Cerebellar nuclear complex (tissue), 1 donor: Measurements from ENCODE around the gene IL17REL.

Experiments
- DNase-seq, 2 experiments: peaks; one replicate each; lab custom pipeline; 2025; lab: John Stamatoyannopoulos, UW

IL17REL gene

DNA sequence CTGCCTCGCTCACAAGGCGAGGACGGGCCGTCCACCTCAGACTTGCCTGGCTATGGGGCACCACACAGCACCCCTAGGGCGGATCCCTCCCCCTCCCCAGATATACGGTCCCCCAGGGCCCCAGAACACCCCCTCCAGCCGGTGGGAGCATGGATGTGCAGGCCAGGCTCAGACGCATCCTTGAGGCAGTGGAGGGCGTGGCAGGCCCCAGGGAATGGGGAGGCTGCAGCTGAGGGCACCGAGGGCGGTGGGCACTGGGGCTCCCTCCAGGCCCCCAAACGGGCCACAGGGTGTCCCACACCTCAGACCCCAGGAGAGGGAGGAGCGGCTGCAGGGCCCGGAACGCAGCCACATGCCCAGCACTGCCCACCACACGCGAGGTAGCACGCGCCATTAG lies 33.5 kb upstream of the IL17REL start:
- DNase-seq = no peak

DNA sequence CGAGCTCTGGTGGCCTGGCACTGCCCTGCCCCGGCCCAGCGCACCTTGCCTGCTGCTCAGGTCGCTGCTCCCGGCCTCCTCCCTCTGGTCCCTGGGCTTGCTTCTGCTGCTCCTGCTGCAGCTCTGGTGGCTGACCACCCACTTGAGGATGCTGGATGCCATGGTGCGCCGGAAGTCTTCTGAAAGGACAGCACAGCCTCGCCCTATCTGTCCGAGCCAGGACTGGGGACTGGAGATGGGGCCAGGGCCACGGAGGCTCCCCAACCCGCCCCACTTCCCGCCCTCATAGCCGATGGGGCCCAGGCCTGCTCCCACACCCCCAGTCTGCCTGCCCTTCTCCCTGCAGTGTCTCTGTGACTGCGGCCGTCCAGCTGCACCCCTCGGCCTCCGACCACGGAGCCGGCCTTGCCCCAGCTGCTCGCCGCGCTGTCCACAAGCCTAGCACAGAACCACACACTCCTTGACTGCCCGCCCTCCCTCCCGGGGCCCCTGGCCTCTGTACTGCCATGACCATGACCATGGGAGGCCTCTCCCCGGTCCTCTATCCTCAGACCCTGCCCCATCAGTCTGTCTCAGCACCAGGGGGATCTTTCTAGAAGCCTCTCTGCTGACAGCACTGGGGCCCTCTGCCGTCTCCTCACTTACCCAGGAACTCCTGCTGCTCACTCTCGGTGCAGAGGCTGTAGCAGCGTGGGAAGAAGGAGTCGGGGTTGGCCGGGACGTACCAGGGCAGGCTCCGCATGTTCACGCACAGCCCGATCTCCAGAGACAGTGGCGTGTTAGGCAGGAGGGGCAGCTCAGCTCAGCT lies 32.9 kb upstream of the IL17REL start:
- DNase-seq = no peak

DNA sequence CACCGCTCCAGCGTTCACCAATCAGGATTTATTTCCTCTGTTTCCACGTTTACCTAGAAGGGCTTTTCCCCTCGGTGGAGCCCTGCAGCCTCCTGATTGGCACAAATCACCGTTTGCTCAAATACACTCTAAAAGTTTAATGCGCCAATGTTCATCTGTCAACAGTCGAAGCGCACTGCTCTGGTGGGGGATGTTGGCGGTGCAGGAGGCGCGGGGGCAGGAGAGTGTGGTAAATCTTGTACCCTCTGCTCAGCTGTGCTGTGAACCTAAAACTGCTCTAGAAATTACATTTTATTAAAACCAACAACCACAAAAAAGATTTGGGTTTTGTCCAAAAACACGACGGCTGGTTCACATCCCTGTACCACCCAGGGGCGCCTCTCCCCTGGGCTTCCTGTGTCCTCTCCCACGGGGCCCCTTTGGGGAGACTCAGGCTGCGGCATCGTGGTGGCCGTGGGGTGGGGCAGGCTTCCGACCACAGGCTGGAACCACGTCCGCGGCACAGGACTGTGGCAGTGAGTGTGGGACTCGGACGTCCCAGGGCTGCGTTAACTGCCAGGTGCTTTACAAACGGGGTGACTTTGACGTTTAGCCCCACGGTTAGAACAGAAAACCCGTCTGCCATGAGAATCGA lies 32.0 kb upstream of the IL17REL start:
- DNase-seq = no peak

DNA sequence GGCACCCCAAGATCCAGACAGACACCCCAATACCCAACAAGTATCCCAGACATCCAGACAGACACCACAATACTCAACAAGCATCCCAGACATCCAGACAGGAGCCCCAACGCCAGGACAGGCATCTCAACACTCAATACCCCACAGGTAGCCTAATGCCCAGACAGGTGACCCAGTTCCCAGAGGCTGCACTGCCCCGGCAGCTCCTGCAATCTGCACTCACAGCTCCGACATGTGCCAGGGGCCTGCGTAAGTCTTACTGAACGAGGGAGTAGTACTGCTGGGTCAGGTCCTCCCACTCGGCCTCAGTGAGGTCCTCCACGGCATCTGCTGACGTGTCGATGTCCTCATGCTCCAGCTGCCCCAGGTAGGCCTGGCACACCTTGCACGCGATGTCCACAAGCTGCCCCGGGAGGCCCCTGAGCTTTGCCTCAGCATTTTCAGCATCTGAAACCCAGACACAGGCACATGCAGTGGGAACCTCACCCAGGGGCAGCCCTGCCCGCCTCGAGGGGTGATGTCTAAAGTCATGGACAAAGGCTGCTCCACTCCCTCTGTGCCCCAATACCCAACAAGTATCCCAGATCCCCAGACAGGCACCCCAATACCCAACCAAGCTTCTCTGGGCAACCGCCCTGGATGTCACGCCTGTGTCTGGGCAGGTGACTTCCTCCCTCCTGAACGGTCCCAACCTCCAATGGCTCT lies 28.9 kb upstream of the IL17REL start:
- no peak for DNase-seq

DNA sequence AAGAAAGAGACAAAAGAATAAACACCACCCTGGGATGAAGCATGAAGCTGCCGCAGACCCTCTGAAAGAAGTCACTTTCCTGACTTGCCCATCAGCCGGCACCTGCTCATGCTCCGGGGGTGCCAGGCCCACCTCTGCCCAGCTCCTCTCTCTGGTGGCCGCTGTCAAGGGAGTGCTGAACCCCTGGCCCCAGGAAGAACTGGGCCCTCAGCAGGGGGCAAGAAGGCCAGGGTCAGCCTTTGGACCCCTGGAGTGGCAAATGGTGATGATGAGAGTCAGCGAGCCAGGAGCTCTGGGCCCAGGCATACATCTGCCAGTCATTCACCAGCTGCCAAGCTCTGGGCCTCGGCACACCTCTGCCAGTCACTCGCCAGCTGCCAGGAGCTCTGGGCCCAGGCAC lies 28.2 kb upstream of the IL17REL start:
- no peak for DNase-seq

DNA sequence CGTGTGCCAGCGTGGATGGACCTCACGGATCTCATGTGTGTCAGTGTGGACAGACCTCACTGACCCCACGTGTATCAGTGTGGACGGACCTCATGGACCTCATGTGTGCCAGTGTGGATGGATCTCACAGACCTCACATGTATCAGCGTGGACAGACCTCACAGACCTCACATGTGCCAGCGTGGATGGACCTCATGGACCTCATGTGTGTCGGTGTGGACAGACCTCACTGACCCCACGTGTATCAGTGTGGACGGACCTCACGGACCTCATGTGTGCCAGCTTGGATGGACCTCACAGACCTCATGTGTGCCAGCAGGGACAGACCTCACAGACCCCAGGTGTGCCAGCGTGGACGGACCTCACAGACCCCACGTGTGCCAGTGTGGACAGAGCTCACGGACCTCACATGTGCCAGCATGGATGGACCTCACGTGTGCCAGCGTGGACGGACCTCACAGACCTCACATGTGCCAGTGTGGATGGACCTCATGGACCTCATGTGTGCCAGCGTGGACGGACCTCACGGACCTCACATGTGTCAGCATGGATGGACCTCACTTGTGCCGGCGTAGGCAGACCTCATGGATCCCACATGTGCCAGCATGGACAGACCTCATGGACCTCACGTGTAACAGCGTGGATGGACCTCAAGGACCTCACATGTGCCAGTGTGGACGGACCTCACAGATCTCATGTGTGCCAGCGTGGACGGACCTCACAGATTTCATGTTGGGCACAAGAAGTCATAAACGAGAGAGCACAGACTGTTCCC lies 27.3 kb upstream of the IL17REL start:
- DNase-seq = no peak

DNA sequence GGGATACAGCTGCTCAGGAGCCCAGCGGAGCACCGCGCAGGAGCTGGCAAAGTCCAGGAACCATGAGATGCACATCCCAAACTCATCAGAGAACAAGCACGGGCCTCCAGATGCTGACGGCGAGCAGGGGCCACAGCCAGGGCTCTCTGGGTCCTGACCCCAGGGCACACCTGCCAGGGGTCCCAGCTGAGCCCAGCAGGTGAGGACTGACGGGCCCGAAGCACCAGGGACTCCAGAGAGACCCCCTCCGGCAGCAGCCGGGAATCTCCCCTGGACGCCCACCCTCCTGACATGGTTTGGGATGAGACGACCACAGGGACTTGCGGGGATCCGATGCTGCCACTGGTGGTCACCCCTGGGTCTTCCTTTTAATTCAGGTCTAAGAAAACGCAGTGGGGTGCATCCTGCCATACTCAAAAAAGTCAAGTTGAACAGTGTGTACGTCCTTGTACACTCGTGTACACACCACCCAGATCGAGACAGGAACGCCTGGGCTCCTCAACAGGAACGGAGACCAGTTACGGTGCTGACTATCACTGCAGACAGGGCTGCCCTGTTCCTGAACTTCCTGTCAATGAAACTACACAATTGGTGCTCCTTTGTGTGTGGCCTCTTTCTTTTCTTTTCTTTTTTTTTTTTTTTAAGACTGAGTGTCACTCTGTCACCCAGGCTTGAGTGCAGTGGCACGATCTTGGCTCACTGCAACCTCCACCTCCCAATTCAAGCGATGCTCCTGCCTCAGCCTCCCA lies 23.6 kb upstream of the IL17REL start:
- no peak for DNase-seq

DNA sequence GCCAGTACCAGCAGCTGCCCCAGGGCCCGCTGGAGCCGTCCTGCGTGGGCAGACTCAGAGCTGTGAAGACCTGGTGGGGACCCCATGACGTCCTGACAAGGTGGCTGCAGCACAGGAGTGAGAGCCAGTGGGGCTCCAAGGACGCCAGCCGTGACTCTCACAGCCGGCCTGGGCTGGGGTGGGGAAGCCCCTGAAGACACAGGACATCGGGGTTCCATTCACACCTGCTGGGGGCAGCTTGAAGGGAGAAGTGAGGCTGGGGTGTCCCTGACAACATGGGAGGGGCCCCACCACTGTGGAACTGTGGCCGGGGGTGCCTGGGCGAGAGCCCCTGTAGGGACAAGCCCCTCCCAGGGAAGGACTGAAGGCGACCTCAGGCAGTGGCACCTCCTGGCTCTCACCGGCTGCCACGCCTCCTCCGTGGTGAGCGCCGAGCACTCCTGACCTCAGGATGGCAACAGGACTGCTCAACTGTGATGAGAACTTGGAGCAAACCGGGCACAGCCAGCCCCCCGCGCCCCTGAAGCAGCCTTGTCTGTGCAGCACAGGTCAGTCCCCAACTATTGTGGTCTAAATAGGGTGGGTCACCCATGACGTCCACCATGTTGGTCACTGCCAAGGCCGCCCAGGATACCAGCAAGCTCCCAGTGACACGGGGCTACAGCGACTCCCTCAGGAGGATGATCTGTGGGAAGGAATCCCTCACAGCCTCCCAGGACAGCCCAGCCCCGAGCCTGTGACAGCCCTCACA lies 22.7 kb upstream of the IL17REL start:
- no peak for DNase-seq

DNA sequence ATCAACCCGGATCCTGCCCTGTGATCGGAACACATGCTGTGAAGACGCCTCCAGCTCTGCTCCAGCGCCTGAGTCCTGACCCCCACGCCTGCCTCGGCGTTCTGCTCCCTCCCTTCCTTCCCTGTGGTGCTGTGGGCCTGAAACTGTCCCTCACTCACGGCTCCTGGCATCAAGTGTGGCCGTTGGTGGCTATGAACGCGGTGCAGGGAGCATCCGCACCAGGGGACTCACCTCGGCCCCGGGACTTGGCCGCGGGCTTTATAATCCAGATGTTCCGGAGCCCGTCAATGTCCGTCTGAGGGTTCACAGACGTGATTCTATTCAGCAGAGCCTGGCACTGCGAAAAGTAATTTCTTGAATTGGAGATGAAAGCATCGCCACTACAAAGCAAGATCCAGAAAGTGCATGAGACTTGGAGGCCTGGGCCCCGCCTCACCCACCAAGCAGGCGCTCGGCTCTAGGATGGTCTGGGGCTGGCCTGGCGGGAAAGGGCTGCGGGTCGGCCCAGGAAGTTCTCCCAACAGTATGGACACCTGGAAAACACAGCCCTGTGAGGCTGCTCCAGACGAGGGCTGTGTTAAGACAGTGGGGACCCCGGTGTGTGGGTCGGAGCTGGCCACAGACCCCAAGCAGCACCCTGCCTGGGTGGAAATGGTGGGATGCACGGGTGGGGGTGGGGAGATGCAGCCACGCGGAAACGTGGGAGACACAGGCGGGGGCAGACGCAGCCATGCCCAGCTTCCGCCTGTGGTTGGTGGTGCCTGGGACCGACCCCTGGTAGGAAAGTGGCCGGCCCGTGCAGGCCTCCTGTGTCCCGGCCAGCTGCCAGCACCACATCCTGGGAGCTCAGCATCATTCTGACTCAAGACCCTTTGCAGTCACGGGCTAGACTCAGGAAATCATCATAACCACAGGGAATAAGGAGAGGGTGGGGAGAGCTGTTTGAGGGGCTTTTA lies 21.8 kb upstream of the IL17REL start:
- no peak for DNase-seq

DNA sequence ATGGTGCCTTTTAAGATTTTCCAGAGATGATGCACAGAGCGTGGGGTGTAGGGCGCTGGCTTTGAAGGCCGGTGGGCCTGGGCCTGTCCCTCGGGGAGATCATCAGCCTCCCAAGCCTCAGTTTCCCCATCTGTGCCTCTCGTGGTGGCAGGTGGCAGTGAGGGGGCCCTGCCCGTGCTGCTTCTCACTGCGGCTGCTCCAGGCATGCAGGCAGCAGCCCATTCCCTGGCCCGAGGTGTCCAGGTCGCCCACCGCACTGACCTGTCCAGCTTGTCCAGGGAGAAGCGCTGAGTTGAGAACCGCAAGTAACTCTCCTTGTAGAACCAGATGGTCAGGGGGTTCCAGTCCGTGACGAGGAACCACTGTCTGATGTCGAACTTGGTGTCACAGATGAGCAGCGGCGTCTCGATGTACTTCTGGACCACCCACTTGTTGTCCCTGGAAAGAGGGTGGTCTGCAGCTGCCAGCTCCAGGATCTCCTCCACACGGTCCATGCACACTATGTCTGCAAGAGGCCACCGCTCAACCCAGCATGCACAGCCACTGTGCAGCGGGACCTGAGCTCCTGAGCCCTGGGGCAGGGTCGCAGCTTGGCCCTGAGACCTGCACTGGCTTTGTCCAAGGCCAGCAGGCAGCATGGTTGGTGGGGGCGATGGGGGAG lies 20.5 kb upstream of the IL17REL start:
- DNase-seq = no peak

DNA sequence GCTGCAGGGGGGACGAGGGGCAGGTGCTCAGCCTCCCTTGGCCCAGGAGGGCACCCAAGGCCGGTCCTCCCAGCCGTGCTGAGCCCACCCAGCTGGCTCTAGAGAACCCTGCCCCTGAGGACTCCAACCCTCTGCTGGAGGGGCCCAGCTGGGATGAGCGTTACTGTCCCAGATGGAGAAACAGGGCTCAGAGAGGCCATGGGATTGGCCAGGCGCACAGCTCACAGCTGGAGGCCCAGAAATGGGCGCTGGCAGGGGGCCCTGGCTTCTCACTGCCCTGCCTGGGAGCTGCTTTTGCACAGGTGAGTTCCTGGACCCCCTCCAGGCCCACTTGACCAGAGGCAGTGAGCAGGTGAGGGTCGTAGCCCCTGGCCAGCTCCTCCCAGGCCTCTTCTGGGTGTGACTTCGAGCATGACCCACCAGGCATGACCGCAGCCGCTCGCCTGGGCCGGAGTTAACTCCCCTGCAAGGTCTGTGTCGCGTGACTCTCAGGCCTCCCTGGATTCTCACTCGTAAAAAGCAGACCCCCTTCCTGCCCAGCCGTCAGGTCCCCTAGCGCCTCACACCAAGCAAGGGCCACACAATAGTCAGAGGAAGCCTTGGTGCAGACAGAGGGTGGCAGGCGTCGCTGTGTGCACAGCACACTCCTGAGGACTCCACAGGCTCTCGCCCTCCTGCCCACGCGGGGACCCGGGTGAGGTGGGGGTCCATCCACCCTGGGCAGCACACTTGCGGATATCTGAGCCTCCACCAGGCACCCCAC lies 19.7 kb upstream of the IL17REL start:
- DNase-seq = no peak

DNA sequence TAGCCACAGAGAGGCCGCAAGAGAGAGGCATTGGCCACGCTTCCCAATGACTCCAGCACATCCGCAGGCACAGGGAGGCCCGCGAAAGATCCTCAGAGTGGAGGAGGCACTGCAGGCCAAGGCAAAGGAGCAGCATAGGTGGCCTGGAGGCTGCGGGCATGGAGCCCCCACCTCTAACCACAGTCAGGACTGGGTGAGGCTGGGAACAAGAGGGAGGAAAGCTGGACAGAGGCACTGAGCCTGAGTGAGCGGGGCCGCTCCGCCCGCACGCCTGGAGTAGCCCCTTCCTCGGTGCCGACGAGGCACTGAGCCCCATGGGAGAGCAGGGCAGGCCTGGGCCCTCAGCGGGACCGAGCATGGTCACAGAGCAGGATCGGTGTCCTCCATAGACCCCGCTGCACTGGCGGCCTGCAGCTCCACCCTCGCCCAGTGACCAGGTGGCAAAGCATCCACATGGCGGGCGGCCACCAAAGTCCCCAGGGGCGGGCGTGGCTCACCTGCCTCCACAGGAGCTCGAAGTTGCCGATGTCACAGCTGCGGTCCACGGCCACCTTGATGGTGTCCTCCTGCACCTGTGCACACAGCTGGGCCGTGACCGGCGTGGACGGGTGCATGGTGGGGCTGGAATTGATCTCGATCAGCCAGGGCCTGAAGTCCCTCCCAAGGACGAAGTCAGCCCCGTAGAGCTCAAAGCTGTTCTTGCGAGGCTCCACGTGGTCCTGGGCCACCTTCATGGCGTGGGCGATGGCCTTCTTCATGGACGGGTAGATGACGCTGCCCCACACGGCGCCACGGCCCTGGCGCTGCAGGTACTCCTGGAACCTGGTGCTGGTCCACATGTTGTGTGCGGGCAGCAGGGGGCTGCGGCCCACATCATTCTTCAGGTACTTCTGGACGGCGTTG lies 18.9 kb upstream of the IL17REL start:
- DNase-seq = no peak

DNA sequence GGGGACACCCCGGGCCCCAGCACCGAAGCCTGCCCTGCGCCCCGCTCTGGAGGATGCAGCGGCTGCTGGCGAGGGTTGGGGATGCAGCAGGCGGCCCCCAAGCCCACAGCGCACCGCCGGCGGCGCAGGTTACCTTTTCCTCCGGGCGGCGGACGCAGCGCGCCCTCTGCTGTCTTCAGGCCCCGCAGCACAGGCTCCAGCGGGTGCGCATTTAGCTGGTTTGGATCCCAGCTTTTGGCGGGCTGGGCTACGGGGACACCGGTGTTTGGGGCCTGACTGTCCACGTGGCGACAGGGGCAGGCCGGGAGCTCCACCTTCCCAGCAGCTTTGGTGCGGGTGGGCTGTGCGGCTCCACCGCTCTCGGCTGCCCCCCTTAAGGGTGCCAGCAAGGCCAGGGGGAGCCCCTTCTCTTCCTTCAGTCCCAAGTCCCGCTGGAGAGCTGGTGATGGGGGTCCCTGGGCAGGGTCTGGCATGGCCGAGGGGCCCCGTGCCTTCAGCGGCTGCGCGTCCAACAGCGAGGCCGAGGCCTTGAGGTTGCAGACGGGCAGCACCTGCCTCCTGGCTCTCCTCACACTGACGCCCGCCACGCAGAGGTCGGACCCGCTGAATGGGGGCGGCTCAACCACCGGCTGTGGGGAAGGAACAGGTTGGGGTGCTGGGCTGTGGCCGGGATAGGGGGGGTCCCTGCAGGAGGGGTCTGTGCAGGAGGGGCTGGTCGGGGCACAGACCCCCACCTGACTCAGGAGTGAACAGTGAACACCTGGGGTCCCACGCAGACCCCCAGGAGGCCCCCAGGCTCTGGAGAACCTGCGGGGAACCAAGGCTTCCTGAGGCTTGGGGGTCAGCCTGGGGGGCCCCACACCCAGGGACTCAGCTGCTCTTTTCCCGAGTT lies 18.0 kb upstream of the IL17REL start:
- peak in 1 of 2 experiments; percentile 49 for DNase-seq

DNA sequence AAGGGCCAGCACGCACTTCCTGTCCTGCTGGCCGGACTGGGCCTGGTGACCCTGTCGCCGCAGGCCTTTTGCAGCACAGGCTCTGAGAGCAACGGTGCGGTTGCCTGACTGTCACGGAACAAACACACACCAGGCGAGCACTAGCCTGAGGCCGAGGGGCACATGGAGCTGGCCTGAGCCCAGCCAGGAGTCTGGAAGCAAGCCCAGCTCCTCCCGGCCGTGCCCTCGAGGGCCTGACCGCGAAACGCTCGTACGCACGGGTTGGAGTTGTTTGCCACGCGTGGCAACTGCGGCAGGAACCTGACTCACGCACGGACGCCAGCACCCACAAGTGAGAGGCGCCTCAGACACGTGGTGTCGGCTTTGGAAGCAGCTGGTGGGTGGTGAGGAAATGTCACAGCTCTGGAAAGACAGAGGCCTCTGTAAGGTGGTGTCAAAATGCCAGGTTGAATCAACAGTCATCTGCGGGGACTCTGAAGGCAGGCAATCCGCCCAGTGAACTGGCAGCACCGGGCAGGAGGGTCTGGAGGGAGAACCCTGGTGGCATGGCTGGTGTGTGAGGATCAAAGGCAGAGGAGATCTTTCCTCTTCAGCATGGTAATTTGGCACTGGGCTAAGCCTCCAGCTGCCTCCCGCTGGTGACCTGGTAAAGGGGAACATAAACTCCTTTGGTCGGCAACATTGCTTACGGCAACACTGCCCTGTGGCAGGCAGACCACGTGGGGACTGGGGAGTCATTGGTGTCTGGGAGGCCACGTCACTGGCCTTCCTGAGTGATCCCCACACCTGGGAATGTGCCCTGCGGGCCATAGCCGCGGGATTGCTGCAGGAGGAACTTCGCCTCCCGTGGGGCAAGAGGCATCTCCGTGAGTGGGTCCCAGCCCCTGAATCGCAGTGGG lies 15.3 kb upstream of the IL17REL start:
- no peak for DNase-seq

DNA sequence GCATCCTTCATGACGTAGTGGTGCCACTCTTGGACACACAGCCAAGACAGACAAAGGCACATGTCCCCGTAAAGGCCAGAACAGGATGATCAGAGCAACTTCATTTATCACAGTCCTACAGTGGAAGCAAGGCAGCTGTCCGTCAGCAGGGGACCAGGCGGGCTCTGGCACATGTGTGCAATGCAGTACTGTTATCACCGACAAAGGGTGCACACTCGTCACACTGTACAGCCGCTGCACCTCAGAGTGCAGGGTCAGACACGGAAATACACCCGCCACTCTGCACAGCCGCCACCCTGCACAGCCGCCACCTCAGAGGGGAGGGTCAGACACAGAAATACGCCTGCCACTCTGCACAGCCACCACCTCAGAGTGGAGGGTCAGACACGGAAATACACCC lies 13.4 kb upstream of the IL17REL start:
- no peak for DNase-seq
